ENCODE data around the gene LRRC57.

The LRRC57 gene

GRCh38 chr15:42548249-42549031 is at the start of gene LRRC57, which contains the start of gene HAUS2:
LRRC57 (minus strand) TSS chr15:42548793; CDS start chr15:42548434, 359 bp downstream.
HAUS2 (plus strand) TSS chr15:42548838; CDS start chr15:42548873, 35 bp downstream.
- no peaks in the 10 kb centered on the region for H3K9me3 Mint-ChIP-seq (ENCODE audit: low read depth)
- peak within 1 kb of the TSS; percentile 96 for H3K27ac Mint-ChIP-seq
- peaks cover 4% of the 10 kb centered on the region for H3K36me3 Mint-ChIP-seq
- peaks cover 49% of the 10 kb centered on the region for H3K4me1 Mint-ChIP-seq (ENCODE audit: low read depth)
- peak within 1 kb of the TSS; percentile 99 for H3K4me3 Mint-ChIP-seq
- H3K27me3 Mint-ChIP-seq, result no peaks in the 10 kb centered on the region

DNA sequence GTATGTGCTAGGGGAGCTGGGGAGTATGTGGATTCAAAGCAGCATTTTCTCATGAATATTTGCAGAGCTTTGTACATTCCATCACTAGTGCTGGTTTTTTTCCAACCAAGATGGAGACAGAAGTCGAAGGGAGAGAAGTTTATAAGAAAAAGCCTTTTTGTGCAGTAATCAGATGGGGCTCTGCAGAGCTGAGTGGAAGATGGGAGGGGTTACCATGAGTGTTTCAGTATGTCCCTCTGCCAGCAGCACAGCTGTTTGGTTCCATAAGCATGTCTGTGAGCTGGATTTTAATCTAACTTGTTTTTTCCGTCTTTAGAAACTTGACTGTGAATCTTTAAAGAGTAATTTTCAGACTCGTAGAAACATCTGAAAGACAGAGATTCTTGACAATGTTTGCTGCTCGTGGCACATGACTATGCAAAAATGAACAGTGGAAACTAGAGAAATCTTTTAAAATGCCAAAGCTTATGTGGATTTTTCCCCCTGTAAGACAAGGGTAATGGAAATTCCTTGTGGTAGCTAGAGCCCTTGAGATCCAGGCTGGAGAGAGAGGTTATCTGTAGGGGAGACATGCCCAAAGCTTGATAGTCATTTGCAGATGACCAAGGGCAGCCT is 47.1 kb upstream of the LRRC57 start:
- Mint-ChIP-seq H3K9me3 (ENCODE audit: low read depth) (no peaks in the 10 kb centered on the region), H3K36me3 (peaks cover 12% of the 10 kb centered on the region), H3K27ac (no peak overlapping the region), H3K27me3 (no peaks in the 10 kb centered on the region), H3K4me1 (ENCODE audit: low read depth) (no peaks in the 10 kb centered on the region), H3K4me3 (no peak overlapping the region)

- Mint-ChIP-seq H3K4me3 (no peak overlapping the region), H3K4me1 (ENCODE audit: low read depth) (no peaks in the 10 kb centered on the region), H3K9me3 (ENCODE audit: low read depth) (no peaks in the 10 kb centered on the region), H3K36me3 (peaks cover 12% of the 10 kb centered on the region), H3K27ac (no peak overlapping the region), H3K27me3 (no peaks in the 10 kb centered on the region)
These were observed 45.5 kb upstream of the LRRC57 start for GRCh38 chr15:42594095-42594494.

- Mint-ChIP-seq H3K27ac (no peak overlapping the region), H3K4me3 (no peak overlapping the region), H3K9me3 (ENCODE audit: low read depth) (no peaks in the 10 kb centered on the region), H3K27me3 (no peaks in the 10 kb centered on the region), H3K4me1 (ENCODE audit: low read depth) (no peaks in the 10 kb centered on the region), H3K36me3 (peaks cover 15% of the 10 kb centered on the region)
These were observed 44.5 kb upstream of the LRRC57 start for GRCh38 chr15:42593143-42593542.

GRCh38 chr15:42592716-42593115 is 44.1 kb upstream of the LRRC57 start:
- no peaks in the 10 kb centered on the region for H3K9me3 Mint-ChIP-seq (ENCODE audit: low read depth)
- no peak overlapping the region for H3K27ac Mint-ChIP-seq
- no peaks in the 10 kb centered on the region for H3K27me3 Mint-ChIP-seq
- H3K4me1 Mint-ChIP-seq (ENCODE audit: low read depth), result no peaks in the 10 kb centered on the region
- peaks cover 19% of the 10 kb centered on the region for H3K36me3 Mint-ChIP-seq
- no peak overlapping the region for H3K4me3 Mint-ChIP-seq

DNA sequence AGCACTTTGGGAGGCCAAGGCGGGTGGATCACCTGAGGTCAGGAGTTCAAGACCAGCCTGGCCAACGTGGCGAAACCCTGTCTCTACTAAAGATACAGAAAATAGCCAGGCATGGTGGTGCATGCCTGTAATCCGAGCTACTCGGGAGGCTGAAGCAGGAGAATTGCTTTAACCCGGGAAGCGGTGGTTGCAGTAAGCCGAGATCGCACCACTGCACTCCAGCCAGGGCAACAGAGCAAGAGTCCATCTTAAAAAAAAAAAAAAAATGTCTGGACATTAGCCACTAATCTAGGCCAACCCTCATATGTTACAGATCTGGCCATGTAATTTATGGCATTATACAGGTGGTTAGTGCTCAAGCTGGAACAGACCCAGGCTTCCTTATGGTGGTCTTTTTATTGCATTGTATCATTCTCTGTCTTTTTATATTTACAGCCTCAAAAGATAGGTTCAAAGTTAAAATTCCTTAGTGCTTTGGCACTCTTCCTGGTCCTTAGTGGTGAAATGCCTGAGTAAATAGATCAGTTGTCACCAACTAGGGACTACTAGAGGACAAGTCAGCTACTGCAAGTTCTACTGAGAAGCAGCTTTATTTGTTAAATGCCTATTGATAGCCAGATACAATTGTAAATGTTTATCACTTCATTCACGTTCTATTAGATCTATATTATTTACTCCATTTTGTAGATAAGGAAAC is 42.8 kb upstream of the LRRC57 start:
- Mint-ChIP-seq H3K36me3 (peaks cover 20% of the 10 kb centered on the region), H3K4me1 (ENCODE audit: low read depth) (no peaks in the 10 kb centered on the region), H3K27me3 (no peaks in the 10 kb centered on the region), H3K4me3 (no peak overlapping the region), H3K27ac (no peak overlapping the region), H3K9me3 (ENCODE audit: low read depth) (no peaks in the 10 kb centered on the region)

- Mint-ChIP-seq H3K9me3 (ENCODE audit: low read depth) (no peaks in the 10 kb centered on the region), H3K4me1 (ENCODE audit: low read depth) (no peaks in the 10 kb centered on the region), H3K4me3 (no peak overlapping the region), H3K36me3 (peaks cover 22% of the 10 kb centered on the region), H3K27ac (no peak overlapping the region), H3K27me3 (no peaks in the 10 kb centered on the region)
These were observed 42.1 kb upstream of the LRRC57 start for GRCh38 chr15:42590619-42591237.

DNA sequence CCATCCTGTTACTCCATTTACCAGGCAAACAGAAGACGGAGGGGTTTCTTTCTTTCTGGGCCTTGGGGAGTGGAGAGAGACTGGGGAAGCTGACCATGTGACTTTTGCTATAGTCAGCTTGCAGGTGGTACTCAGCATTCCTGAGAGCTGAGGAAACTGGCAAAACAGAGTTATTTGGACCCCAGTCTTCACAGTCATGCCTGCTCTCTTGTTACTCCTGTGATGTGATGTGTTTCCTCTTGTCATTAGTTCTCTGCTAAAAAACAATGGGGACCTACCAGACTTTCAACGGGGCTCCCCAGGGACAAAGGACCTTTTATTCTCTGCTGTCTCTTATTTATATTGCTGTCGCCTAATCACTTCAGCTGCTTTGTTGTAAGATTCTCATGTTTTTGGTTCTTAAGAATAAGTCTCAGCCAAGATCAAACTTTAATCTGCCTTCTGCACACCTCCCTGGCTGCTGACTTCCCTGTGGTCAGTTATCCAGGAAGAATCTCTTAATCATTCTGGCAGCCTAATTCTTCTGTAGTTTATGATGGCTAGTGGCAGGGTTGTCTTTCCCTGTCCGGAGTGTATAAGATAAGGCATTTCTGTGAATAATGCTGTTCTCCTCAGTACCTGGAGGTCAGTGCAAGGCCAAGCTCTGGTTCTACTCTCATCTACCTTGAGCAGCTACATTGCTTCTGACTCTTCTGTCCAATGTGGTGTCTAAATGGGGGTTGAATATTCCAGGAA is 35.6 kb upstream of the LRRC57 start:
- Mint-ChIP-seq H3K9me3 (ENCODE audit: low read depth) (no peaks in the 10 kb centered on the region), H3K4me1 (ENCODE audit: low read depth) (peaks cover 31% of the 10 kb centered on the region), H3K27ac (no peak overlapping the region), H3K4me3 (no peak overlapping the region), H3K36me3 (peaks cover 11% of the 10 kb centered on the region), H3K27me3 (no peaks in the 10 kb centered on the region)

DNA sequence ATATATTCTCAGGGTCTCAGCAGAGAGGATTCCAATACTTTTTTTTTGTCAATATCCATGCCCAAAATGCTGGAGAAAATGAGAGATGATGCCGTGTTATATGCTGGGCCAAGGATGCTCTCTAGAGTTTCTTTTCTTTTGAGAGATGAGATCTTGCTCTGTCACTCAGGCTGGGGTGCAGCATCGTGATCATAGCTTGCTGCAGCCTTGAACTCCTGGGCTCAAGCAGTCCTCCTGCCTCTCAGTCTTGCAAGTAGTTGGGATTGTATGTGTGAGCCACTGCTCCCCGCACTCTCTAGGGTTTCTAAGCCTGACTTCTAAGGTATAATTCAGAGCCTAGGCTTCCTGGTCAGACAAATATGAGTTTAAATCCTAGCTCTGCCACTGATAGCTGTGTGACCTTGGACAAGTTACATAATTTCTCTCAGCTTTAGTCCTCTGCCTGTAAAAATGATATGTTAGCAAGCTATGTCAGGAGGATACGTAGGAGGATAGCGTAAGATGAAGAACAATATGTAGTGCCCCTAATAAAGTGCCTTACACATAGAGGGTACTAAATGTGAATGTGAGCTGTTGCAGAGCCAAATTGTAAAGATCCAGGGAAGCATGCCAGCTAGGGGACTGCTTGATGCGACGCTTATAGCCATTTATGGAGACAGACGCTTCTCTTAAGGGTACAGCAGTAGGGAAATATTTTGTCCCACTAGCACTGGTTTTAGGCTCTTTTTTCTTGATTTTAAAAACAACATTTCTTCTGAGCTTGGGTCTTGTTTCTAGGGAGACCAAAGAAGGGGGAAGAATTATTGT is 34.2 kb upstream of the LRRC57 start:
- Mint-ChIP-seq H3K36me3 (peaks cover 4% of the 10 kb centered on the region), H3K4me3 (peak overlapping the region; percentile 94), H3K4me1 (ENCODE audit: low read depth) (peaks cover 34% of the 10 kb centered on the region), H3K27me3 (no peaks in the 10 kb centered on the region), H3K27ac (no peak overlapping the region), H3K9me3 (ENCODE audit: low read depth) (no peaks in the 10 kb centered on the region)

DNA sequence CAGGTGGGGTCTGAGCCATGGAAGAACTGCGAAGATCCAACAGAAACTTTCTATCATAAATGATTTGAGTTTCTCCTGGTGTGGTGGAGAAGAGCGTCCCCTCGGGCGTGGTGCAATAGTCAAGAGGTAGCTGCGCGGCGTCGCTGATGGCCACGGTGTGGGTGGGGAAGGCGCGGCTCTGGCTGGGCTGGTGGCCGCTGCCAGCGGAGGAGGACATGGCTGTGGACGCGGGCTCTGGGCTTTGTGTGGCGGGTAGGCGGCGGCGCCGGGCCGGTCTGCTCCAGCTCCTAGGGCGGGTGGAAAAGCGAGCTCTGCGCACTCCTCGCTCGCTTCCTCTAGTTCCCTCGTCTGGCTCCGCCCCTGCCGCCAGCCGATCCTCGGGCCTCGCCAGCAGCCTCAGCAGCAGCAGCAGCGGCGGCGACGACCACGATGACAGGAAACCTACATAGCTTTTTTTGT is 32.7 kb upstream of the LRRC57 start:
- peaks cover 40% of the 10 kb centered on the region for H3K4me1 Mint-ChIP-seq (ENCODE audit: low read depth)
- H3K9me3 Mint-ChIP-seq (ENCODE audit: low read depth), result no peaks in the 10 kb centered on the region
- peak overlapping the region; percentile 94 for H3K4me3 Mint-ChIP-seq
- H3K27ac Mint-ChIP-seq, result peak overlapping the region; percentile 88
- no peaks in the 10 kb centered on the region for H3K27me3 Mint-ChIP-seq
- peaks cover 3% of the 10 kb centered on the region for H3K36me3 Mint-ChIP-seq

- Mint-ChIP-seq H3K27ac (no peak overlapping the region), H3K27me3 (no peaks in the 10 kb centered on the region), H3K36me3 (no peaks in the 10 kb centered on the region), H3K4me3 (no peak overlapping the region), H3K9me3 (ENCODE audit: low read depth) (no peaks in the 10 kb centered on the region), H3K4me1 (ENCODE audit: low read depth) (peaks cover 45% of the 10 kb centered on the region)
These were observed 30.5 kb upstream of the LRRC57 start for GRCh38 chr15:42578984-42579537.

GRCh38 chr15:42577514-42578031 is 29.0 kb upstream of the LRRC57 start:
- H3K27me3 Mint-ChIP-seq, result no peaks in the 10 kb centered on the region
- H3K9me3 Mint-ChIP-seq (ENCODE audit: low read depth), result no peaks in the 10 kb centered on the region
- H3K4me1 Mint-ChIP-seq (ENCODE audit: low read depth), result peaks cover 36% of the 10 kb centered on the region
- H3K27ac Mint-ChIP-seq, result no peak overlapping the region
- H3K4me3 Mint-ChIP-seq, result peak overlapping the region; percentile 2
- no peaks in the 10 kb centered on the region for H3K36me3 Mint-ChIP-seq

- no peaks in the 10 kb centered on the region for H3K9me3 Mint-ChIP-seq (ENCODE audit: low read depth)
- H3K4me3 Mint-ChIP-seq, result peak overlapping the region; percentile 92
- peaks cover 28% of the 10 kb centered on the region for H3K4me1 Mint-ChIP-seq (ENCODE audit: low read depth)
- H3K36me3 Mint-ChIP-seq, result no peaks in the 10 kb centered on the region
- H3K27ac Mint-ChIP-seq, result peak overlapping the region; percentile 6
- H3K27me3 Mint-ChIP-seq, result no peaks in the 10 kb centered on the region
These were observed 28.2 kb upstream of the LRRC57 start for GRCh38 chr15:42576776-42577175.

Data from activated naive CD8-positive, alpha-beta T cell (primary cell).